ENCODE results near the gene ATRNL1. TPM values are rescaled to one million over a fixed set of nuclear protein-coding genes. Genes with fewer than 3 reads are reported as not detected.

ATRNL1 gene
- total and polyA plus RNA-seq, 2 of the 8 experiments (the other 6 are each of a cell fraction or from before 2014, with no cell fraction given), result 5.1 to 17.6 TPM

DNA sequence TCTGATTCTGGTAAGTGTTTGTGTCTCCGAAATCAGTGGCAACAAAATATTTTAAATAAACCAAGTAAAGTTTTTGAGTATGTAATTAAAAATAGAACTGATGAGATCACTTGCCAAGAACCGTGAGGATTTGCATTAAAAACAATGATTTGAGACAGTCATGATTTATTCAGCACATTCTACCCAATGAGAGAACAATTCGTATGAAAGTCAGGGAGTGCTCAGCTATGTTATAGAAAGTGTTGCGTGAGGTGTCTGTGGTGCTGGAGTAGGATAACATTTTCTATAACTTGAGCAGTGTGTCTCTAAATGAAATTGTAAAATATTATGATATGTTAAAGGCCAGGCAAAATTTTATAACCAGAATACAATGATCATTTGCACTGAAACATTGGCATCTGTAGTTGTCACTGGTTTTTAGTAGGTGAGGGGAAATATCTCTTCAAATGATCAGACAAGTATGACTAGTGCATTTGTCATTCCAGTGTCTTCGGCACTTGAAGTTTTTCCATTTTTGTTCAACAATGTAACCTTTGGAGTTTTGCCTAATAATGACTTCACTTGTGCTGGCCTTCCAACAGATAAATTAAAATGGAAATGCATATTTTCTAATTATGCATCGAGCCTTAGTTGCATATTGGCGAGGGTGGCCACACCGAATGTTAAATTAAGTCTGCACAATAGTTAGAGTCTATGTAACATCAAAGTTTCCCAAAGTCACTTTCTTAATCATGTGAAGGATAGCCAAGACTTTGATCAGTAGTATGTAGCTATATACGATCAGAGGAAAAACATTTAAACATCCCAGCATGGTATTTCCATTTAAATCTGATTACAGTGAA is 844.0 kb downstream of the ATRNL1 start:
- H3K79me1 ChIP-seq (ENCODE audit: low read depth, low read length), result no peaks in the 10 kb centered on the region
- no peak overlapping the region for H3K4ac ChIP-seq (replicated peaks; ENCODE audit: insufficient read length, low read depth, low read length)
- H2BK15ac ChIP-seq (ENCODE audit: low read length), result no peak overlapping the region
- H3K23ac ChIP-seq (ENCODE audit: insufficient read length), result no peak overlapping the region
- 84% methylated on average over 9 of the region's 9 CpGs; no CpG with 5 or more reads in 1 of the 2 experiments for WGBS, 2 experiments (ENCODE audit: extremely low coverage in 1 of 2, insufficient coverage in 1 of 2, insufficient read length in 1 of 2, insufficient replicate concordance in 2 of 2, low coverage in 1 of 2, low lambda C conversion rate in 2 of 2, missing lambda C conversion rate in 1 of 2)
- H4K8ac ChIP-seq (ENCODE audit: extremely low read depth, insufficient read depth, low read length), result no peak overlapping the region
- DNase-seq (ENCODE audit: low read depth in 1 of 2, low spot score in 2 of 2), result no peak
- no peak overlapping the region for H3K4me2 ChIP-seq (ENCODE audit: insufficient read depth in 1 of 2, low read depth in 2 of 2, low read length in 2 of 2)
- H2AK5ac ChIP-seq (ENCODE audit: low read depth, low read length), result no peak overlapping the region
- H3K9me3 ChIP-seq (ENCODE audit: insufficient read depth in 2 of 2, low read depth in 1 of 2, low read length in 1 of 2), result no peaks in the 10 kb centered on the region
- no peaks in the 10 kb centered on the region for H3K36me3 ChIP-seq (ENCODE audit: control insufficient read depth in 2 of 4, insufficient read depth in 4 of 4, low read length in 3 of 4)
- no peak for TF ChIP-seq FOSL1 (IDR thresholded peaks at IDR 0.05; ENCODE audit: insufficient read depth, low read depth, low read length)
- no peak for TF ChIP-seq MAX (IDR thresholded peaks at IDR 0.05)
- H3K4me1 ChIP-seq (replicated peaks in 1 of 4; ENCODE audit: control insufficient read depth in 3 of 4, insufficient read depth in 4 of 4, low read length in 3 of 4), result peaks cover 0 to 3% (median 0%) of the 10 kb centered on the region in 4 experiments; a peak in 1 of 7 replicates
- H4K5ac ChIP-seq (ENCODE audit: insufficient read length, low read depth, low read length), result no peak overlapping the region
- ChIA-PET POLR2A (ENCODE audit: partially characterized antibody) (no interaction called here), CTCF (ENCODE audit: partially characterized antibody) (interaction anchor here (1.4 to 3.6 kb wide), 2 partner anchors 12 to 16 kb away, joined by 3 to 20 read pairs; no protein-coding TSS in a partner anchor)
- H3K4me3 ChIP-seq (ENCODE audit: extremely low read depth in 1 of 4, insufficient read depth in 2 of 4, low read depth in 3 of 4, low read length in 4 of 4), result no peak overlapping the region
- H3K14ac ChIP-seq (ENCODE audit: insufficient read length), result no peak overlapping the region
- no peak overlapping the region for H3K56ac ChIP-seq (replicated peaks; ENCODE audit: insufficient read length, low read depth, low read length)
- no peak overlapping the region for H2BK20ac ChIP-seq (ENCODE audit: low read length)
- H3K9ac ChIP-seq (replicated peaks in 1 of 4; ENCODE audit: extremely low read depth in 1 of 4, low read depth in 3 of 4, low read length in 3 of 4), result no peak overlapping the region
- no peaks in the 10 kb centered on the region for H3K79me2 ChIP-seq (ENCODE audit: control insufficient read depth in 1 of 2, insufficient read depth in 2 of 2, low read length in 2 of 2)
- H4K91ac ChIP-seq (replicated peaks; ENCODE audit: insufficient read length, low read length), result no peak overlapping the region
- no peak overlapping the region for H2BK5ac ChIP-seq (ENCODE audit: low read depth, low read length)
- H3K23me2 ChIP-seq (ENCODE audit: low read depth, low read length), result no peaks in the 10 kb centered on the region
- no peak overlapping the region for H2BK120ac ChIP-seq (replicated peaks; ENCODE audit: low read depth, low read length)
- no peak overlapping the region for H3K27ac ChIP-seq (ENCODE audit: low read depth, low read length)
- FAIRE-seq, result no peak
- no peaks in the 10 kb centered on the region for H3K27me3 ChIP-seq (replicated peaks in 1 of 4; ENCODE audit: control insufficient read depth in 3 of 4, extremely low read depth in 1 of 4, insufficient read depth in 3 of 4, low read length in 3 of 4)
- H4K20me1 ChIP-seq (replicated peaks in 1 of 2; ENCODE audit: control insufficient read depth in 1 of 2, insufficient read depth in 2 of 2, low read length in 2 of 2), result no peaks in the 10 kb centered on the region
- H3K18ac ChIP-seq (ENCODE audit: extremely low read depth, low read length), result no peak overlapping the region
- no peak overlapping the region for H2BK12ac ChIP-seq (ENCODE audit: low read depth, low read length)
- H2AFZ ChIP-seq (ENCODE audit: low read length), result no peak overlapping the region

All from H1 (cell line).